ENCODE measurements around the gene WDR90. TPM values are rescaled to one million over a fixed set of nuclear protein-coding genes. Genes with fewer than 3 reads are reported as not detected.

Gene WDR90
- total and polyA plus RNA-seq, 2 of the 13 experiments (the other 11 are each of a cell fraction or from before 2014, with no cell fraction given): 14.9 to 28.9 TPM

GRCh38 chr16:636206-637080, 12.7 kb upstream of the WDR90 start, which contains the start of gene METTL26 (continued):
- TF ChIP-seq ZNF777 (CRISPR knock-in tag; IDR thresholded peaks at IDR 0.05) (peak; percentile 98), GATA4 (IDR thresholded peaks at IDR 0.05; ENCODE audit: borderline replicate concordance, low read depth) (no peak; the same call in 1 of the 2 replicates), ZBTB42 (CRISPR knock-in tag; IDR thresholded peaks at IDR 0.05) (no peak), YY1 (IDR thresholded peaks at IDR 0.05; ENCODE audit: insufficient read depth, insufficient replicate concordance, low read depth, low read length) (peak; percentile 79), ELF1 (CRISPR knock-in tag; IDR thresholded peaks at IDR 0.05) (peak; percentile 56; the same call in 1 of the 2 replicates), ZNF781 (CRISPR knock-in tag; IDR thresholded peaks at IDR 0.05; ENCODE audit: borderline replicate concordance, not compliant biosample characterization) (no peak), ELK4 (CRISPR knock-in tag; IDR thresholded peaks at IDR 0.05; ENCODE audit: borderline replicate concordance) (no peak), ZNF441 (CRISPR knock-in tag; IDR thresholded peaks at IDR 0.05; ENCODE audit: borderline replicate concordance) (peak; percentile 59), ZNF44 (CRISPR knock-in tag; IDR thresholded peaks at IDR 0.05) (no peak), ARID4A (CRISPR knock-in tag; IDR thresholded peaks at IDR 0.05; ENCODE audit: borderline replicate concordance) (peak; percentile 95), MXI1 (IDR thresholded peaks at IDR 0.05; ENCODE audit: borderline replicate concordance, low read depth, low read length) (peak; percentile 96), IKZF4 (CRISPR knock-in tag; IDR thresholded peaks at IDR 0.05; ENCODE audit: borderline replicate concordance, low read depth, not compliant biosample characterization) (peak; percentile 35), SKI (IDR thresholded peaks at IDR 0.05; ENCODE audit: partially characterized antibody) (peak; percentile 57), MAFG (CRISPR knock-in tag; IDR thresholded peaks at IDR 0.05) (no peak), THAP11 (CRISPR knock-in tag; IDR thresholded peaks at IDR 0.05) (peak; percentile 100), ZNF557 (CRISPR knock-in tag; IDR thresholded peaks at IDR 0.05) (no peak), ZNF746 (CRISPR knock-in tag; IDR thresholded peaks at IDR 0.05) (no peak)
- TF ChIP-seq, protein P1, sequence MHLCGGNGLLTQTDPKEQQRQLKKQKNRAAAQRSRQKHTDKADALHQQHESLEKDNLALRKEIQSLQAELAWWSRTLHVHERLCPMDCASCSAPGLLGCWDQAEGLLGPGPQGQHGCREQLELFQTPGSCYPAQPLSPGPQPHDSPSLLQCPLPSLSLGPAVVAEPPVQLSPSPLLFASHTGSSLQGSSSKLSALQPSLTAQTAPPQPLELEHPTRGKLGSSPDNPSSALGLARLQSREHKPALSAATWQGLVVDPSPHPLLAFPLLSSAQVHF (CRISPR knock-in tag; IDR thresholded peaks at IDR 0.05): peak; percentile 59
- TF ChIP-seq, protein P2, sequence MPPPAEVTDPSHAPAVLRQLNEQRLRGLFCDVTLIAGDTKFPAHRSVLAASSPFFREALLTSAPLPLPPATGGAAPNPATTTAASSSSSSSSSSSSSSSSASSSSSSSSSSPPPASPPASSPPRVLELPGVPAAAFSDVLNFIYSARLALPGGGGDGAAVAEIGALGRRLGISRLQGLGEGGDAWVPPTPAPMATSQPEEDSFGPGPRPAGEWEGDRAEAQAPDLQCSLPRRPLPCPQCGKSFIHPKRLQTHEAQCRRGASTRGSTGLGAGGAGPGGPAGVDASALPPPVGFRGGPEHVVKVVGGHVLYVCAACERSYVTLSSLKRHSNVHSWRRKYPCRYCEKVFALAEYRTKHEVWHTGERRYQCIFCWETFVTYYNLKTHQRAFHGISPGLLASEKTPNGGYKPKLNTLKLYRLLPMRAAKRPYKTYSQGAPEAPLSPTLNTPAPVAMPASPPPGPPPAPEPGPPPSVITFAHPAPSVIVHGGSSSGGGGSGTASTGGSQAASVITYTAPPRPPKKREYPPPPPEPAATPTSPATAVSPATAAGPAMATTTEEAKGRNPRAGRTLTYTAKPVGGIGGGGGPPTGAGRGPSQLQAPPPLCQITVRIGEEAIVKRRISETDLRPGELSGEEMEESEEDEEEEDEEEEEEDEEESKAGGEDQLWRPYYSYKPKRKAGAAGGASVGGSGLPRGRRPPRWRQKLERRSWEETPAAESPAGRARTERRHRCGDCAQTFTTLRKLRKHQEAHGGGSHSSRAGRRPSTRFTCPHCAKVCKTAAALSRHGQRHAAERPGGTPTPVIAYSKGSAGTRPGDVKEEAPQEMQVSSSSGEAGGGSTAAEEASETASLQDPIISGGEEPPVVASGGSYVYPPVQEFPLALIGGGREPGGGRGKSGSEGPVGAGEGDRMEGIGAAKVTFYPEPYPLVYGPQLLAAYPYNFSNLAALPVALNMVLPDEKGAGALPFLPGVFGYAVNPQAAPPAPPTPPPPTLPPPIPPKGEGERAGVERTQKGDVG (CRISPR knock-in tag; IDR thresholded peaks at IDR 0.05; ENCODE audit: borderline replicate concordance): no peak
